ENCODE data around the gene LCP1. TPM values are rescaled to one million over a fixed set of nuclear protein-coding genes. Genes with fewer than 3 reads are reported as not detected.

LCP1 gene
- total RNA-seq, 1 donor from 2014 or later = 1.2 TPM

- no peaks in the 10 kb centered on the region for H3K9me3 Mint-ChIP-seq (ENCODE audit: low read depth)
- no peak for TF ChIP-seq CTCF (IDR thresholded peaks at IDR 0.05)
- no peak overlapping the region for H3K27ac Mint-ChIP-seq (ENCODE audit: unreplicated experiment)
- no peaks in the 10 kb centered on the region for H3K36me3 Mint-ChIP-seq (ENCODE audit: low read depth)
- H3K4me3 Mint-ChIP-seq (ENCODE audit: unreplicated experiment) = no peak overlapping the region
- H3K27me3 Mint-ChIP-seq (ENCODE audit: low read depth) = peaks cover 2% of the 10 kb centered on the region
- DNase-seq (ENCODE audit: low spot score) = no peak
- peaks cover 7% of the 10 kb centered on the region for H3K4me1 Mint-ChIP-seq (ENCODE audit: low read depth)
These were observed 23.0 kb downstream of the LCP1 start for GRCh38 chr13:46158983-46159382.

GRCh38 chr13:46158222-46158621 lies 23.8 kb downstream of the LCP1 start:
- Mint-ChIP-seq H3K9me3 (ENCODE audit: low read depth) (no peaks in the 10 kb centered on the region), H3K4me3 (ENCODE audit: unreplicated experiment) (no peak overlapping the region), H3K27me3 (ENCODE audit: low read depth) (peaks cover 2% of the 10 kb centered on the region), H3K27ac (ENCODE audit: unreplicated experiment) (no peak overlapping the region), H3K4me1 (ENCODE audit: low read depth) (peaks cover 7% of the 10 kb centered on the region), H3K36me3 (ENCODE audit: low read depth) (no peaks in the 10 kb centered on the region)
- TF ChIP-seq CTCF (IDR thresholded peaks at IDR 0.05) = no peak
- no peak for DNase-seq (ENCODE audit: low spot score)

GRCh38 chr13:46154136-46154801 lies 27.7 kb downstream of the LCP1 start:
- no peak overlapping the region for H3K27ac Mint-ChIP-seq (ENCODE audit: unreplicated experiment)
- peaks cover 3% of the 10 kb centered on the region for H3K27me3 Mint-ChIP-seq (ENCODE audit: low read depth)
- no peaks in the 10 kb centered on the region for H3K9me3 Mint-ChIP-seq (ENCODE audit: low read depth)
- no peaks in the 10 kb centered on the region for H3K36me3 Mint-ChIP-seq (ENCODE audit: low read depth)
- no peak for DNase-seq (ENCODE audit: low spot score)
- peaks cover 8% of the 10 kb centered on the region for H3K4me1 Mint-ChIP-seq (ENCODE audit: low read depth)
- no peak overlapping the region for H3K4me3 Mint-ChIP-seq (ENCODE audit: unreplicated experiment)
- TF ChIP-seq CTCF (IDR thresholded peaks at IDR 0.05) = no peak

GRCh38 chr13:46152627-46153328 lies 29.2 kb downstream of the LCP1 start:
- Mint-ChIP-seq H3K9me3 (ENCODE audit: low read depth) (no peaks in the 10 kb centered on the region), H3K27ac (ENCODE audit: unreplicated experiment) (no peak overlapping the region), H3K27me3 (ENCODE audit: low read depth) (peaks cover 4% of the 10 kb centered on the region), H3K4me3 (ENCODE audit: unreplicated experiment) (no peak overlapping the region), H3K4me1 (ENCODE audit: low read depth) (peaks cover 8% of the 10 kb centered on the region), H3K36me3 (ENCODE audit: low read depth) (no peaks in the 10 kb centered on the region)
- no peak for DNase-seq (ENCODE audit: low spot score)
- TF ChIP-seq CTCF (IDR thresholded peaks at IDR 0.05) = no peak

GRCh38 chr13:46150134-46150693 lies 31.8 kb downstream of the LCP1 start:
- no peak overlapping the region for H3K27ac Mint-ChIP-seq (ENCODE audit: unreplicated experiment)
- peaks cover 8% of the 10 kb centered on the region for H3K4me1 Mint-ChIP-seq (ENCODE audit: low read depth)
- DNase-seq (ENCODE audit: low spot score) = no peak
- H3K27me3 Mint-ChIP-seq (ENCODE audit: low read depth) = peaks cover 4% of the 10 kb centered on the region
- no peak overlapping the region for H3K4me3 Mint-ChIP-seq (ENCODE audit: unreplicated experiment)
- H3K9me3 Mint-ChIP-seq (ENCODE audit: low read depth) = no peaks in the 10 kb centered on the region
- no peak for TF ChIP-seq CTCF (IDR thresholded peaks at IDR 0.05)
- no peaks in the 10 kb centered on the region for H3K36me3 Mint-ChIP-seq (ENCODE audit: low read depth)
